LNCaP clone FGC (cell line): ENCODE measurements around the gene VEGFA.
"Not testable (repeated sequence)": the region's sequence is repeated elsewhere in the genome, so short reads cannot be mapped to it uniquely, and the experiment has no call there.

Experiments used
- DNase-seq: peaks from one replicate; pipeline ENCODE4 v3.0.0-alpha.2; 2011; ENCODE audit warnings: low read depth
- H3K4me3 ChIP-seq: 2 replicates; pipeline ENCODE4 v1.5.1; 2011; ENCODE audit warnings: mild to moderate bottlenecking, low read depth, low read length, control low read depth
- CTCF ChIP-seq: IDR thresholded peaks from 2 replicates; pipeline ENCODE4 v1.5.1; 2012; ENCODE audit warnings: mild to moderate bottlenecking; ENCODE audit not compliant: control insufficient read depth, insufficient read depth; ENCODE audit errors: extremely low read depth

VEGFA gene

GRCh38 chr6:43817192-43817591 lies 47.2 kb downstream of the VEGFA start:
- no peak for DNase-seq

GRCh38 chr6:43818973-43819372 lies 49.0 kb downstream of the VEGFA start:
- not testable (repeated sequence) for H3K4me3 ChIP-seq

More at GRCh38 chr6:43817192-43817591, 47.2 kb downstream of the VEGFA start:
- H3K4me3 ChIP-seq: no peak overlapping the region
- no peak for TF ChIP-seq CTCF

GRCh38 chr6:43819958-43820357 lies 49.9 kb downstream of the VEGFA start:
- no peak for DNase-seq
- no peak for TF ChIP-seq CTCF
- no peak overlapping the region for H3K4me3 ChIP-seq

More at GRCh38 chr6:43818973-43819372, 49.0 kb downstream of the VEGFA start:
- not testable (repeated sequence) for DNase-seq

- H3K4me3 ChIP-seq: no peak overlapping the region
- no peak for TF ChIP-seq CTCF
- DNase-seq: no peak
Observed at GRCh38 chr6:43820486-43820885, 50.5 kb downstream of the VEGFA start.

- no peak overlapping the region for H3K4me3 ChIP-seq
- DNase-seq: no peak
- TF ChIP-seq CTCF: no peak
Observed at GRCh38 chr6:43821101-43821886, 51.3 kb downstream of the VEGFA start.

- H3K4me3 ChIP-seq: no peak overlapping the region
- TF ChIP-seq CTCF: no peak
- no peak for DNase-seq
Observed at GRCh38 chr6:43823390-43823789, 53.4 kb downstream of the VEGFA start.

GRCh38 chr6:43823879-43824702 lies 54.1 kb downstream of the VEGFA start:
- TF ChIP-seq CTCF: no peak
- H3K4me3 ChIP-seq: no peak overlapping the region
- no peak for DNase-seq
